Heart right ventricle (tissue), 16 donors: ENCODE results near the gene RBBP5. TPM values are rescaled to one million over a fixed set of nuclear protein-coding genes. Genes with fewer than 3 reads are reported as not detected.

Source experiments
- ATAC-seq, 8 donors: fragments of 200-7000 bp; cut with Tn5 transposase; one replicate each; pipeline ENCODE4 v1.9.1; 2020; ENCODE audit warnings: mild to moderate bottlenecking in 8 of 8, moderate library complexity in 8 of 8, moderate number of reproducible peaks in 1 of 8
- DNase-seq, 2 donors: peaks; one replicate each; pipeline ENCODE4 v3.0.0-alpha.2; 2020
- H3K27ac ChIP-seq, 10 donors: fragments of 200-600 bp; sonication (generic) in 2 of 10; one replicate each; pipeline versions ENCODE4 v1.5.0 to v1.8.0; 2020 to 2022; ENCODE audit warnings: mild to moderate bottlenecking in 3 of 10
- H3K27me3 ChIP-seq, 7 donors: fragments of 200-600 bp; one replicate each; pipeline ENCODE4 v1.8.0; 2021 to 2022; ENCODE audit warnings: mild to moderate bottlenecking in 2 of 7
- H3K36me3 ChIP-seq, 9 donors: fragments of 200-600 bp; sonication (generic) in 1 of 9; one replicate each; pipeline versions ENCODE4 v1.5.0 to v1.8.0; 2020 to 2022; ENCODE audit warnings: mild to moderate bottlenecking in 2 of 9
- H3K4me1 ChIP-seq, 9 donors: fragments of 200-600 bp; sonication (generic) in 1 of 9; one replicate each; pipeline versions ENCODE4 v1.5.0 to v1.8.0; 2020 to 2022; ENCODE audit warnings: mild to moderate bottlenecking in 4 of 9
- H3K4me3 ChIP-seq, 10 donors: fragments of 200-600 bp; sonication (generic) in 2 of 10; one replicate each; pipeline versions ENCODE4 v1.5.0 to v1.8.0; 2020 to 2022; ENCODE audit warnings: mild to moderate bottlenecking in 7 of 10, moderate library complexity in 2 of 10
- H3K9me3 ChIP-seq, 11 donors: fragments of 200-600 bp in 10 of 11; sonication (generic) in 2 of 11; one replicate each; pipeline versions ENCODE4 v1.5.0 to v1.8.0; 2013 to 2022; ENCODE audit warnings: mild to moderate bottlenecking in 2 of 11, control low read depth in 1 of 11, moderate library complexity in 1 of 11
- CTCF ChIP-seq, 9 donors: fragments of 200-600 bp; sonication (generic) in 2 of 9; IDR thresholded peaks; one replicate each; pipeline versions ENCODE4 v1.5.0 to v1.8.0; 2021 to 2022; ENCODE audit warnings: antibody characterized with exemption in 9 of 9, mild to moderate bottlenecking in 5 of 9, moderate library complexity in 1 of 9
- WGBS, 2 donors: extraction: QIAGEN DNeasy Blood & Tissue Kit; methylation state at CpG; one replicate each; pipeline ENCODE4 v1.1.7; 2013; ENCODE audit warnings: inconsistent platforms in 1 of 2; 5-methylcytosine and 5-hydroxymethylcytosine counted together
- intact Hi-C, 10 donors: fragments of 100-400 bp; cut with DNase I; formaldehyde crosslinking; loops; one replicate each; pipeline versions ENCODE4 v1.11.1 to v1.14.2; 2022
- long read RNA-seq, 3 donors: library from polyadenylated mRNA; unstranded; transcript quantifications; one replicate each; pipeline ENCODE4 v2.0.0, GENCODE V29; 2020 to 2021
- polyA plus RNA-seq, 2 donors: library from polyadenylated mRNA; stranded (reverse); fragments of 200-250 nt; gene quantifications; one replicate each; pipeline ENCODE4 v1.2.3, GENCODE V29; 2013
- total RNA-seq, 10 donors: library from RNA; stranded (reverse); fragmentation: NEBNext Ultra II Directional in 3 of 10; extraction: Animal tissue kit (Norgen Biotek cat#: 25700) in 3 of 10; gene quantifications; one replicate each; pipeline versions ENCODE4 v1.2.1 to v1.2.4, GENCODE V29; 2021 to 2023
- donor health status: Arrhythmogenic right ventricular cardiomyopathy.
- donor health status: ischemic (EF 13 %, LVEDD 7.1; RV severe dilation, severe dysfunction).
- donor health status: healthy with polysubstance abuse.
- donor health status: DM: no; HTN: yes; CAD: no.
- donor health status: DM: no; HTN: no; CAD: no.
- donor health status: ischemic (EF 25% LVEDD 6.9; RV normal size, moderate dysfunction).
- donor health status: ischemic (EF 25% LVEDD 5.7; RV mildly dilated, moderate dysfunction).
- donor health status: healthy.
- donor health status: DM: yes; HTN: yes; CAD: no.
- donor health status: Ischemic cardiomyopathy.
- donor health status: ischemic (EF 35%, LVEDD 5.7; RV mildly dilated, moderate dysfunction).
- donor health status: nonischemic (EF 11% LVEDD 7.7; RV severe dilation, severe dysfunction).
- donor health status: DM: yes; HTN: yes; CAD: no.
- donor health status: PGD.
- donor health status: ischemic (EF 29% LVEDD 5.4; RV normal size, mild dysfunction).
- donor health status: nonischemic (EF 23%, LVEDD 6.1; RV moderate dilation, normal function).

Gene RBBP5, protein sequence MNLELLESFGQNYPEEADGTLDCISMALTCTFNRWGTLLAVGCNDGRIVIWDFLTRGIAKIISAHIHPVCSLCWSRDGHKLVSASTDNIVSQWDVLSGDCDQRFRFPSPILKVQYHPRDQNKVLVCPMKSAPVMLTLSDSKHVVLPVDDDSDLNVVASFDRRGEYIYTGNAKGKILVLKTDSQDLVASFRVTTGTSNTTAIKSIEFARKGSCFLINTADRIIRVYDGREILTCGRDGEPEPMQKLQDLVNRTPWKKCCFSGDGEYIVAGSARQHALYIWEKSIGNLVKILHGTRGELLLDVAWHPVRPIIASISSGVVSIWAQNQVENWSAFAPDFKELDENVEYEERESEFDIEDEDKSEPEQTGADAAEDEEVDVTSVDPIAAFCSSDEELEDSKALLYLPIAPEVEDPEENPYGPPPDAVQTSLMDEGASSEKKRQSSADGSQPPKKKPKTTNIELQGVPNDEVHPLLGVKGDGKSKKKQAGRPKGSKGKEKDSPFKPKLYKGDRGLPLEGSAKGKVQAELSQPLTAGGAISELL
- 10 to 100 TPM in 3 of 10 donors, 1 to 10 TPM in 7; 8.2 to 12.4 (median 9.1) TPM for total RNA-seq
- polyA plus RNA-seq, result 1 to 10 TPM; 3.4 to 4.0 TPM
- long read RNA-seq, donor 1, full-length matches to known transcripts, result 7 of 10 reads
- long read RNA-seq, donor 1, partial matches to known transcripts, result 0 of 10 reads
- long read RNA-seq, donor 1, other reads (novel, unspliced or antisense), result 3 of 10 reads
- long read RNA-seq, donor 2, full-length matches to known transcripts, result 8 of 14 reads
- long read RNA-seq, donor 2, partial matches to known transcripts, result 2 of 14 reads
- long read RNA-seq, donor 2, other reads (novel, unspliced or antisense), result 4 of 14 reads
- long read RNA-seq, donor 3, full-length matches to known transcripts, result 12 of 25 reads
- long read RNA-seq, donor 3, partial matches to known transcripts, result 1 of 25 reads
- long read RNA-seq, donor 3, other reads (novel, unspliced or antisense), result 12 of 25 reads

GRCh38 chr1:205121660-205122488 lies at the start of gene RBBP5:
Gene RBBP5 (minus strand): TSS chr1:205121978. CDS start chr1:205121873, 105 bp downstream.
- Histone ChIP-seq H3K27me3 (no peaks in the 10 kb centered on the region), H3K36me3 (peaks cover 0 to 28% (median 0%) of the 10 kb centered on the region in 9 donors), H3K27ac (peak within 1 kb of the TSS; percentile 88 to 98 (median 94)), H3K9me3 (no peaks in the 10 kb centered on the region), H3K4me3 (peak within 1 kb of the TSS; percentile 62 to 95 (median 86)), H3K4me1 (peaks cover 10 to 35% (median 29%) of the 10 kb centered on the region in 9 donors)
- peak; percentile 94 to 96 for DNase-seq
- intact Hi-C loops, result loop anchor here in 4 of 10 donors (1.0 to 10.0 kb wide), 5 partner anchors 89 to 135 kb away; partner anchors contain the start of genes DSTYK (in 1 of the 4) and TMCC2 (in 1 of the 4)
- peak; percentile 98 to 99 (median 99) for ATAC-seq
- 0 to 1% methylated on average over 46 of the region's 46 CpGs for WGBS, 2 donors
- peak; percentile 47 to 92 (median 64) for TF ChIP-seq CTCF (IDR thresholded peaks at IDR 0.05)

DNA sequence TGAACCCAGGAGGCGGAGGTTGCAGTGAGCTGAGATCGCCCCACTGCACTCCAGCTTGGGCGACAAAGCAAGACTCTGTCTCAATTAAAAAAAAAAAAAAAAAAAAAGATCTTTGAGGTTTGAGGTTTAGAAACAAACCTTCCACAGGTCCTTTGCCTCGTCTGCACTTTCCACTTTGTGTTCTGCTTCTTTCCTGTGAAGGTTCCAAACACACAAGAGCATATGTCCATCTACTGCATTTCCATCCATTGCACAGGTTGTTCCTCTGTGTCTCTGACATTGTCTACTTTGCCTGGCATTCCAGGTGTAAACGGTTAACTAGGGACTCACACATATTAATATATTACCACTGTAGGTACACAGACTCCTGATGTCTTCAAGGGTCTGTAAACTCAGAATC lies 49.6 kb upstream of the RBBP5 start:
- Histone ChIP-seq H3K9me3 (no peaks in the 10 kb centered on the region), H3K4me1 (peaks cover 0 to 25% (median 10%) of the 10 kb centered on the region in 9 donors), H3K27ac (no peak overlapping the region), H3K27me3 (no peaks in the 10 kb centered on the region), H3K36me3 (peaks cover 0 to 69% (median 17%) of the 10 kb centered on the region in 9 donors), H3K4me3 (no peak overlapping the region)
- ATAC-seq (no peak), DNase-seq (no peak)
- WGBS, 2 donors, result 94 to 95% methylated on average over 5 of the region's 5 CpGs
- intact Hi-C loops, result no loop called here
- no peak for TF ChIP-seq CTCF (IDR thresholded peaks at IDR 0.05)

- intact Hi-C loops, result no loop called here
- H3K36me3 ChIP-seq, result peaks cover 0 to 76% (median 17%) of the 10 kb centered on the region in 9 donors
- 83 to 89% methylated on average over 9 of the region's 9 CpGs for WGBS, 2 donors
- H3K4me1 ChIP-seq, result peaks cover 0 to 18% (median 7%) of the 10 kb centered on the region in 9 donors
- no peak overlapping the region for H3K4me3 ChIP-seq
- DNase-seq, result no peak
- no peaks in the 10 kb centered on the region for H3K27me3 ChIP-seq
- TF ChIP-seq CTCF (IDR thresholded peaks at IDR 0.05), result no peak
- ATAC-seq, result no peak
- H3K9me3 ChIP-seq, result no peaks in the 10 kb centered on the region
- H3K27ac ChIP-seq, result no peak overlapping the region
Observed at GRCh38 chr1:205170532-205171269, 48.9 kb upstream of the RBBP5 start.
